Stimulated activated CD8-positive, alpha-beta memory T cell treated with anti-CD3 and anti-CD28 coated beads, Interleukin-12 subunit alpha, Interleukin-12 subunit beta, amount 100 ng/mL, for 24 hours (primary cell): Measurements from ENCODE around the gene APOA5.
A peak's percentile ranks its signal among the peaks of the same experiment; 100 is the strongest.

Source experiments
- DNase-seq: peaks from one replicate; pipeline ENCODE4 v3.0.0-alpha.2; 2020; ENCODE audit errors: extremely low read depth

APOA5 gene

DNA sequence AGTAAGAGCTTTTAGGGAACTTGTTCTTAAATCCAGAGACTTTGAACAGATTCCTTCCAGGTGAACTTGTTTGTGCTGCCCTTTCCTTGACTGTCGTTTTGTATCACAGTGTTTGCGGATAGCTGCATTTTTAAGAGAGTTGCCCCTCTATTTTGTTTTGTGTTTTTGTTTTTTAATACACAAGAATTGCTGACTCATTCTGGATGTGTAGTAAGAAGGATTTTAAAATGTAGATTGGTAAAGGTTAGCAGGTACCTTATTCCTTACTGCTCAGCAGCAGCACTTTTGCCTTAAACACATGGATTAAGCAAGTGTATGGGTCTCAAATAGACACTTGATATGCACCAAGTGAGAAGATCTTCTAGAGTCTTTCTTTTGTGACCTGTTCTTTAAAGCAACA lies 8.9 kb upstream of the APOA5 start:
- no peak for DNase-seq

DNA sequence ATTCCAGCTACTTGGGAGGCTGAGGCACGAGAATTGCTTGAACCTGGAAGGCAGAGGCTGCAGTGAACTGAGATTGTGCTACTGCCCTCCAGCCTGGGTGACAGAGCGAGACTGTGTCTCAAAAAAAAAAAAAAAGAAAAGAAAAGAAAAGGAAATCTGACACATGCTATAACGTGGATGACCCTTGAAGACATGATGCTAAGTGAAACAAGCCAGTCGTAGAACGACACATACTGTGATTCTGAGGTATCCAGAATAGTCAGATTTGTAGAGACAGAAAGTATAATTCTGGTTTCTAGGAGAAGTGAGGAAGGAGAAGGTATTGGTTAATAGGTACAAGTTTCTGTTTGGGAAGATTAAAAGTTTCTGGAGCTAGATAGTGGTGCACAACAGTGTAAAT lies 6.7 kb upstream of the APOA5 start:
- no peak for DNase-seq

DNA sequence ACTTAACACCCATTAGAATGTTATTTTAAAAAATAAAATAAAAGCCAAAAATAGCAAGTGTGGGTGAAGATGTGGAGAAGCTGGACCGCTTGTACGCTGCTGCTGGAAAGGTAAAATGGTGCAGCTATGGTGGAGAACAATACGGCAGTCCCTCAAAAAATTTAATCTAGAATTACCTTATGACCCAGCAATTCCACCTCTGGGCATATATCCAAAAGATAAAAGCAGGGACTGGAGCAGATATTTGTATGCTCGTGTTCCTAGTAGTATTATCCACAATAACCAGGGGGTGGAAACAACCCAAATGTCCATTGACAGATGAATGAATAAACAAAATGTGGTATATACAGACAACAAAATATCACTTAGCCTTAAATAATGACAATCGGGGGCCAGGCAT lies 6.1 kb upstream of the APOA5 start:
- no peak for DNase-seq

DNA sequence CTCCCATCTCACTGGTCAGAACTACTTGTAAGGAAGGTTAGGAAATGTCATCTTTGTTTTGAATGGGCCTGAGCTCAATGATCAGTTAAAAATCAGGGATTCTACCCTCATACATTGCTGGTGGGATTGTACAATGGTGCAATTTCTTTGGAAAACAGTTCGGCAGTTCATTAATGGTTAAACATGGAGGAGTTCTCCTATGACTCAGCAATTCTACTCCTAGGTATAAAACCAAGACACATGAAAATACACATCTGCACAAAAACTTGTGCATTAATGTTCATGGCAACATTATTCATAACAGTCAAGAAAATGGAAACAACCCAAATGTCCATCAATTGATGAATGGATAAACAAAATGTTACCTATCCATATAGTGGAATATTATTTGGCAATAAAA lies 4.9 kb upstream of the APOA5 start:
- no peak for DNase-seq

DNA sequence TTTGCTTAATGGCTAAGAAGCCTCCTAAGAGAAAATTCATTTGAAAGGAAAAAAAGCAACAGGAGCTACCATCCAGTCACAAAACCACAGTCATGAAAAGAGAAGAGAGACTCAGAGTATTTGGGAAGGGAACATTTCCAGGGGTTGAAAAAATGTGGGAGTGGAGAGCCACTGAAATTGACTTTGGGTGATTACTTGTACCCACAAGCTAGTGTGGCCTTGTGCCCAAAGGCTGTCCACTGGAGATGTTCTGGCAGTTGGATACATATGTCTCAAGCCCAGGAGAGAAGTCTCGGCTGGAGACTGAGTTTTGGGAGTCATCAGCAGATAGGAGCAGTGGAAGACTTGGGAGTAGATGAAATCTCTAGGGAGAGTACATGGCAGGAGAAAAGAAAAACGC lies 3.2 kb upstream of the APOA5 start:
- no peak for DNase-seq

DNA sequence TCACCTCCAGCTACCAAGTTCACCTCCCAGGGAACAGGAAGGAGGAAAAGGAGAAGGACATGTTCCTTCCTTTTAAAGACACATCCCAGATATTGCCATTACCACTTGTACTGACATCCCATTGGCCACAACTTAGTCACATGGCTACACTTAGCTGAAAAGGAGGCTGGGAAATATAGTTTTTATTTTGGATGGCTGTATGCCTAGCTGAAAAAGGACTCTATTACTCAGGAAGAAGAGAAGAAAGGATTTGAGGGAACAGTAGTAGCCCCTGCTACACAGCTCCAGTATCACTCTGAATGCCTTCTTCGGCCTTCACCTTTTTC lies 2.1 kb upstream of the APOA5 start:
- no peak for DNase-seq

DNA sequence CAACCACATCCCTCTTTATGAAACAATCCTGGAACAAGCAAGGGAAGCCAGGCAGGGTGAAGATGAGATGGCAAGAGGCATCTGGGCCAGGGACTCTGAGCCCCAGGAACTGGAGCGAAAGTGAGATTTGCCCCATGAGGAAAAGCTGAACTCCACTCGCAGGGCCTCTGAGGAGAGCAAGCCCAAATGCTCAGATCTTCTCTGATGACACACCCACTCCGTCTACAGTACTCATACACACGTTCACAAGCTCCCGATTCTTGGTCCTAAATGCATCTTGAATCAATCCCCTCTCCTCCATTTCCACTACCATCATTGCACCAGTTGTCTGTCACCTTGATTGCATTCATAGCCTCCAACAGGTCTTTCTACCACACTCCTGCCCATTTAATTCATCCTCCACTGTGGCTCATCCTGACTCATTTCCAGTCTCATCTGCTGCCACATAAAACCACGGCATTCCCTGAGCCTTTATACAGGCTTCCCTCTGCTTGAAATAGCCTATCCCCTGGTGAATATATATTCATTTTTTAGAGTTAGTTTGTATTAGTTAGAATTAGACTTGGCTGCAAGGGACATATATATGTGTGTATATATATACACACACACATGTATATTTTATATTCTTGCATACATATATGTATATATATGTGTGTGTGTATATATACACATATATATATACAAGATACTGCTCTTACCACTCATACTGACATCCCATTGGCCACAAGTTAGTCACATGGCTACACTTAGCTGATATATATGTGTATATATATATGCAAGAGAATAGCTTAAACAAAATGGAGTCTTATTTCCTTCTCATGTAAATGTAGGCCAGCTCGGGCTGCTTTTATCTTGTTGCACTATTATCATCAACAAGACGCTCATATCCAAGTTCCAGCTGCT lies 1.4 kb upstream of the APOA5 start:
- no peak for DNase-seq

DNA sequence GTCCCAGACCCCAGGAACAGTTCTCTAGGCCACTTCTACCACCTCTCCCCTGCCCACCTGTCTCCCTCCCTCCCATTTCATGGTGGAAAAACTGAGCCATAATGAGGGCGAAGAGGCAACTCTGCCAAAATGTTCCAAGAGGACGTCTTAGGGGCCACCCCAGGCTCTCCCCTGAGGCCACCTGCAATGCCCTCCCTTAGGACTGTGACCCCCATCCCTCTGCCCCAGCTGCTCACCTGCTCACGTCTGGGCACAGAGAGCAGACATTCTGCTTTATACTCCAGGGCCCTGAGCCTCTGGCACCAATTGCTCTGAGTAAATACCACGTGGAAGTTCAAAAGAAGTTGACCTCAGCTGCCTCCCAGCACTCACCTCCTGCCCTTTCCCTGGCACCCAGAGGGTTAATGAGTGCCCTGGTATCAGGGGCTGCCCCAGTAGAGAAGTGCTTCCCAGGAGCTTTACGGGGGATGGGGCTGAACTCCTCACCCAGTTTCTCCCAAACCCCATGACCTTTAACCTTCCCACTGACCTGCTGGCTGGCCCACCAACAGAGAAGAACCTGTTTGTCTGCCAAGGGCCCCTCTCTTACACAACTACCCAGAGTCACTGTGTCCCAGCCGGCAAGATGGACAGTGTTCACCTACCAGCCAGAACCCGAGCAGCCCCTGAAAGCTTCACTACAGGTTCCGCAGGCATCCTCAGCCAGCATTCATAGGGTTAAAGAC lies 627 bp upstream of the APOA5 start:
- DNase-seq = no peak

DNA sequence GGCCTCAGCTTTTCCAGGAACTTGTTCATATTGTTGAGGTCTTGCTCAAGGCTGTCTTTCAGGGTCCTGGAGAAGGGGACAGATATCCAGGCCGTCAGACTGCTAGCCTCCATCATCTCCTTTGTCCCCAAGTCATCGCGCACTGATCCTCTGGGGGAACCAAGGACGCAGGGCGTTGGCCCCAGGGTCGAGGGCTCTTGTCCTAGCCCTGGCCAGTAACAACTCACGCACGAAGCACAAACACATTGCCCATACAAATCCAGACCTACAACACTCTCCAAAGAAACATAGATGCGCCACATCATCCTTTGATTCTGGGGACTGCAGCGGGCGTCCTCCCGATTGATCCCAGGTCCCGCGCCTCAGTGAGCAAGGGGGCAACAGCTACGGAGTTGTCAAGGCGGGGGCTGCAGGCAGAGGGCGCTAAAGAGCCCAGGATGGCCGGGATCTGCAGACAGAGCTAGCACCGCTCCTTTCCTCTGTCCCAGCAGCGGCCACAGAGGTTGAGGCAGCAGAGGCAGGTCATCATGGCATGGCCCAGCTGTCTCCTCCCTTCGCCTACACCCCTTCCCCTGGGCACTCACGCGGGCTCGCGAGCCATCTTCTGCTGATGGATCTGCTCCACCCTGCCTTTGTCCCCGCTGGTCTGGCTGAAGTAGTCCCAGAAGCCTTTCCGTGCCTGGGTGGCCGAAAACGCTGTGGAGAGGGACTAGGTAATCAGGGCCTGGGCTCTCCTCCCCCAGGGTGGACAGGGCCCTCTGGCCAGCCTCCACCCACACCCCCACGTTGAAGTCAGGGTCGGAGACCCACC lies 472 bp downstream of the APOA5 start:
- DNase-seq = peak; percentile 35

DNA sequence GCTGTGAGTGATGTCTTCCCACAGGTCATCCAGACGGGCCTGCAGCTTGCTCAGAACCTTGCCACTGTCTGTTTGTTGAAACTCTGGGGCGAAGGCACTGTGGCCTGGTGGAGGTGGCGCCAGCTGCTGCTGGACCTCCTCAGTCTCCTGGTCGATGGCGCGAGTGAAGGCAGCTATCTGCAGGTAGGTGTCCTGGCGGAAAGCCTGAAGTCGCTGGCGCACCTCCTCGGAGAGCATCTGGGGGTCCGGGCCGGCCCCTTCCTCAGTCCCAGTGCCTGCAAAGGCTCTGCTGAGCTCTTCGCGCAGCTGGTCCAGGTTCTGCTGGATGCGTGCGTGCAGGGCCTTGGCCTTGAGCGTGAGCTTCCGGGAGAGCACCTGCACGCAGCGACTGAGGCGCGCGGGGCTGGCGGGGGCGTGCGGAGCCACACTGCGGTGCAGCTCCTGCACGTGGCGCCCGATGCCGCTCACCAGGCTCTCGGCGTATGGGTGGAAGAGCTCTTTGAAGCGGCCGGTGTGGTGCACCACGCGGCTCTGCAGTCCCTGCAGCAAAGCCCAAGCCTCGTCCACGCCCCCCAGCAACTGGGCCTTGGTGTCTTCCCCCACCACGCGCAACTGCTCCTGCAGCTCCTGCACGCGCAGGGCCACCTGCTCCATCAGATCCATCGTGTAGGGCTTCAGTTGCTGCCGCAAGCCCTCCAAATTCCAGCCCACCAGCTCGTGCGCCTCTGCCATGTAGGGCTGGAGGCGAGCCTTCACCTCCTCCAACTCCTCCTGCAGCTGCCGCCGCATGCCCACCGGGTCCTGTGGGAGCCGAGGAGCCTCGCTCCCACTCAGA lies 1.3 kb downstream of the APOA5 start:
- DNase-seq = no peak

DNA sequence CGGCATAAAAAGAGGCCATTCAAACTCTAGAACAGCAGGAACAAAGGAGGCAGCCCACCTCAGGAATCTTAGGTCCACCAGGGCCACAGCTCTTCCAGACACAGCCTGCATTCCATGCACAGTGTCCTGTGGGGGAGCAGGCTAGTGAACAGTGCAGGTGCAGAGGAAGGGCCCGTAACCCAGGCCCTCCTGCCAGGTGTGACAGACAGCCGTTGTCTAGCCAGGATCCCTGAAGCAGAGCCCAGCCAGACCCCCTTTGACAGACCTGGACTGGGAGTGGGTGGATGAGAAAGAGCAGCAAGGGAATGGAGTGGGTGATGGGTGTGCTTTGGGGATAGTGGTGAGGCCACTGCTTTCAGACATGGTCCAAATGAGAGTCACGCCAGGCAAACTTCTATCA lies 2.7 kb downstream of the APOA5 start:
- DNase-seq = no peak

DNA sequence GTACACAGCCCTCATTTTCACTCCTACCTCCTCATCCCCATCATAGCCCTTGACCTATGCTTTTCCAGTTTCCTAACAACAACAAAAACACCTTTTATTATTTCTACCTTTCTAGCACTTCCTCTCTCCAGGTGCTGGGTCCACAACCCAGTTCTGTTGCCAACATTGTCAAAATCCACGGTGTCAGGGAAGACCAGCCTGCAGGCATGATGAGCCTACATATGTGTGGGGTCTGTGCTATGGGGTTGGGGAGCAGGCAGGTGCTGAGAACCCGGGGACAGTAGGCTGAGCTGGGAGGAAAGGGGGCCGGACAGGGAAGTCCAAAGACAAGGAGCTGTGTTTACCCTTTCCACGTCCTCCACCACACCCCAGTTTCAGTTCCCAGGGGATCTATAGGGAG lies 3.1 kb downstream of the APOA5 start:
- no peak for DNase-seq

DNA sequence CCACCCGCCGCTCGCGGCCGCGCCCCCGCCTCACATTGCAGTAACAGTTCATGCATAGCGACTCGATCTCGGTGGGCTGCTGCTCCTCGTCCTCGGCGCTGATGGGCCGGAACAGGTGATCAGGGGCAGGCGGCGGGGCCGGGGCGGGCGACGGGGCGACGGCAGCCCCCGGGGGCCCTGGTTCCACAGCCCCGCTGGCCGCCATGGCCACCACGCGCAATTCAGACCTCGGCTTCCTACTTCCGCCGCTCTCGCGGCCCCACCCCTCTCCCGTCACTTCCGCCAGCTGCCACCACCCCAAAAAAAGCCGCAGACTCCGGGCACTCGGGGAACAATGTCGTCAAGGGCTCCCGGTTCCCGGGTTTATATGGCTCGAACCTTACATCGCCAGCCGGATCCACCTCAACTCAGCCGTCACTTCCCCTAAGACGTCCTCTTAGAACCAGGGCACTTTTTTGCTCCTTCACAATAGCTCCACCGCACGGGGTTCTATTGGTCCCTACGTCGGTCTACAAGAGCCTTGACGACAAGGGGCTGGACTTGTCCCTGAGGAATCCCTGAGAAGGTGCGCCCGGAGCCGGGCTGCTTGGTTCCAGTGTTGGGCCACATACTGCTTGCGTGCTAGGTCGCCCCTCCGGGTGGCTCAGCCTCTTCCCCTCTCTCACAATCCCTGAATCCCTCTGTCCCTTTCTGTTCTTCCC lies 3.7 kb downstream of the APOA5 start, which contains the start of gene ZPR1:
Gene ZPR1 (minus strand): TSS at position 238 of the 701 bp plus-strand sequence. CDS start 33 bp downstream, at position 205.
- DNase-seq = peak; percentile 64

DNA sequence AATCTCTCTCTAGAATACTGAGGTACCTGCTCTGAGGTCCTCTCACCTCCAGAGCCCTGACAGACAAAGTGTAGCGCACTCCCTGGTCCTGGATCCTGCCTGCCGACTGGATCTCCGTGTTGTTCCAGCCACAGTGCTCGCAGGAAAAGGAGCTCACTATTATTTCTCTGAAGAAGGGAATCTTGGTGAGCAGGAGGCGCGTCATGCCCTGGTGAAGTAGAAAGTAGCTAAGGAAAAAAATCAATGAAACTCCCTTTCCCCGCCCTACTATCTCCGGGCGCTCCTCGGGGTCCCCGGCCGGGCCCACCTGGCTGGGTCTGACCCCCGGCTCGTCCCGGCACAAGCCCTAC lies 4.3 kb downstream of the APOA5 start:
- DNase-seq = no peak

DNA sequence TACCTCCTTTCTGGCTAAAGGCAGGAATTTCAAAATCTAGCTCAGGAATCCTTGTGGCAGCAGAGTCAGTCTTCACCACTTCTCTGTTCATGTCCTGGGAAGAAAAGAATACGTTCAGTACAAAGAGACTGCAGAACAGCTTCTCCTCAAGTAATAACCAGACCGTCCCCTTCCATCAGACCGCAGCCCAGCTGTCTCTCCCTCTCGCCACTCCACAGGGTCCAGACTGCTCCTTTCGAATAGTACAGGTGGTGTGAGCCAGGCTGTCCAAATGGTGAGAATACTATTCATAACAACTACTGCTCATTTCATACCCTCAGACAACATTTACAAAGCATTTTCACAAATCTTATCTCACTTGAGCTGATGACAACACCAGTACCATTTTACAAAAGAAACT lies 4.7 kb downstream of the APOA5 start:
- DNase-seq = no peak

DNA sequence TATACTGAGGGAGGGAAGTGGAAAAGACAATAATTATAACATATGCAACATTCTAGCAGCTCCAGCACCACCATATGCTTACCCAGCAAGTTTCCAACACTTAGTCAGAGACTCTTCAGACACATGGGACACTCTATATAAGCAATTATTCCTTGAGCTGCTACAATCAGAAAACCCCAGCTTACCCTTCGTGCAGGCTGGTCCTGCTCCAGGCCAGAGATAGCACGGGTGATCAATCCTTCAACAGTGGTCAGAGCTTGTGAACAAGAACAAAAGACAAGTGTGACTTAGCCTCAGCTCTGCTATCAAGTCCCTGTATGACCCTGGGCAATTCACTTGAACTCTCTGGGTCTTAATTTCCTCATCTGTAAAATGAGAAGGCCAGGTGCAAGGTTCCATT lies 5.4 kb downstream of the APOA5 start:
- no peak for DNase-seq

DNA sequence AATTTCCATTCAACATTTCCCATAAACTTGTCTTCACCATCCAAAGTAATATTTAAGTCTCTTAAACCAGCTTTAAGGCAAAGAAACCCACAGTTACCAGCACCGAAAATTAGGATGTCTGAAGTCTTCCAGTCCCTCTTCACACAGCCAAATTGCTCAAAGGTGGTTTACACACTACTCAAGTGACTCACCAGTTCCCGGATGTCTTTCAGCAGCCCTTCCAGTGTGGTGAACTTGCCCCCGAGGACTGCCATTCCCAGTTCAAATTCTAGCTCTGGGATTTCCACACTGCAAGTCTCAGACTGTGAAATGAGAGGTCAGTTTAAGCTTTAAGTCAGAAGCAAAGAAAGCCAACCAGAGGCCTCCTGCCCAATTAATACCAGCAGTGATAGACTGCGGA lies 9.0 kb downstream of the APOA5 start:
- no peak for DNase-seq

DNA sequence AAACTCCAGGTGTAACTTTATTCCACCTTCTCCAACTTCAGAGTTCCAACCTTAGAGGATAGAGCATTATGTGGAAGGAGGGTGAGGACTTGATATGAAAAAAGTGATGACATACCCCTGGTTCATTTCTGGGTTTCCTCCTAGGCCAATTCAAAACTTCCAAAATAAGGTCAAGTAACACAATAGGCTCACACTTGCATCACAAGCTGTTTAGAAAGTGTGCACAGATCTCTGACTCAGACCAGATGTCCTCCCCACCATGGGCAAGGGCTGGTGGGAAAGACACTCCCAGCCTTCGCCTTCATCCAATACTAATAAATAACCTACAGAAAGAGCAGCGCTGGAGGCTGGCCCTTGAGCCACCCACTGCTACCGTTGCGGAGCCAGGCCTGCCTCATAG lies 13.1 kb downstream of the APOA5 start:
- DNase-seq = no peak

DNA sequence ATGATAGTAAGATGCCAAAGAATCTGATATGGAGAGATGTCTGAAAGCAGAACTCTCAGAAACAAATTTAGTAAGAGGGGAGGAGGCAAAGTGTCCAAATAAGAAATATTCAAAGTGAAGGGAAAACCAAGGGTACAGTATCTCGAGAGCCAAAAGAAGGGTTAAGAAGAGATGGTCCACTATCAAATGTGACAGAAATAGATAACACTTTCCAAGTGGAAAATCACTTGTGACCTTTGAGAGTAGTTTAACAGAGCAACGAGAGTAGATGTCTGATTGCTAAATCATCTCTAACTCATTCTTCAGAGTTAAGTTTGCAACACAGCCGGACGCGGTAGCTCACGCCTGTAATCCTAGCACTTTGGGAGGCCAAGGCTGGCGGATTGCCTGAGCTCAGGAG lies 14.6 kb downstream of the APOA5 start:
- DNase-seq = no peak

DNA sequence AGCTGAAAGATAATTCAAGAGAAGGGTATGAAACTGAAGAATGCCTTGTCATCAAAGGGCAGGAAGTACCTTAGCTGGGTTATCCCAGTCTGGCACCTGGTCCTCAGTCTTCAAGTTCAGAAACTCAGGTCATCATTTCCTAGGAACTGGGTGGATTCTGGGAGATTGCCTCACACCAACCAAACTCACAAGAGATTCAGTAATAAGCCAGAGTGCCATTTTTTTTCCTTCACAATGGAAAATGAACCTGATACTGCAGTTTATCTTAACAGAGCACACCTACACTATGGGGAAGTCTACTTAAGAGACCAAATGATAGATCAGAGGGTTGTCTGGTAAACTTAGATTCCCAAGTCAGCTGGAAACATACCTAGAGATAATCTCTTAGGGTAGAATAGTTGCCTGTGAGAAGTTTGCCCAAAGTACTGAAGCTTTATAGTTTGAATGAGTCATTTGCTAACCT lies 15.1 kb downstream of the APOA5 start:
- DNase-seq = no peak

DNA sequence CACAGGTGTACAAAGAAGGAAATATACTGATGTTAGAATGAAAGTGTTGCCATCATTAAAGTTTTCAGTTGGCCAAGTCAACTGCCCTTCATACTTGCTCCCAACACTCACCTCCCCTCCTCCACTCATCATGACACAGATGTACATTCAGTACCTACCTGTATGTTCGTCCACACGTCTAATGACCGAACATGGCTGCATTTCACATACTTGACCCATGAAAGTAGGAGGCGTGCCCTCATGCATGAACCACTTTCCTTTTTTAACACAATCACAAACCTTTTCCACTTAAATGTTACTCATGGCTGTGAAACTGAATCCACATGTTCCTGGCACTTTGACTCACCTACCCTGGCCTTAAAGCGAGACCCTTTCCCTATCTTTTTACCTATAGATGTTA lies 15.7 kb downstream of the APOA5 start:
- DNase-seq = no peak
